Measurements from ENCODE around the gene ZNF189.

The ZNF189 gene

DNA sequence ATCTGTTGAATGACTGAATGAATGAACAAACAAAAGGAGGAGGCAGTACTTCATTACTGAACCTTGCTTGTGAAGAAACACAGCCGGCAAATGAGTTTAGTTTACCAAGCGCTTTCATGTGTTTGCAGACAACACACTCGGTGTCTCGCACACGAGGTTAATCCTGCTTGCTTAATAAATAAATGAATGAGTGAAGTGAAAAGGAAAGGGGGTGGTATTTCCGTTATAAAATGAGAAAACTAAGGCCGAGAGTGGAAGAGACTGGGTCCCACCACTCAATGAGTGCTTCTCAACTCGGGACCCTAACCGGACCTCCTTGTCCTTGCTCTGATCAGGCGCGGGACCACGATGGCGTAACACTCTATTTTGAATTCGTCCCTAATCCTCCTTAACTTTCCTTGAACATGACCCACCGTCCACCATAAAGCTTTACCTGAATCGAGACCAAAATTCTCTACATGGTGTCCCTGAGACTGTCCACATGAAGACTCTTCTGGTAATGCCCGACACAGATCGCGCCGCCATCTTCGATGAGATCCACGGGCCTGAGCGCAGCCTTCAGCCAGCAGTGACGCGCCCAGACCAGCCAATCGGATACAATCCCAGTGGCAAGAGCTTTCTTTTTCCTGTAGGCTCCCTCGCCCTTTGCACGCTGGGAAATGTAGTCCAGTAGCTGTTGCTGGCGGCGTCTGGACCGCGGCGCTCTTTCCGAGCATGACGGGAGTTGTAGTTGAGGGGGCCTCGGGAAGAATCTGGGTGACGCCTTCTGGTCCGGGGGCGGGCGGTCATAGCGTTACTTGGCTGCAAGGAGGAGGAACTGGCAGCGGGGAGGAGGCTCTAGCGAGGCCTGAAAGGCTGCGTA, at the start of gene ZNF189, which contains the start of gene MRPL50:
Gene ZNF189 (plus strand): TSS at position 784 of the 862 bp plus-strand sequence. CDS start 306 bp downstream, outside the sequence.
Gene MRPL50 (minus strand): TSS at position 551 of the 862 bp plus-strand sequence. CDS start 26 bp downstream, at position 525.
- peak; percentile 90 to 95 (median 92) for DNase-seq (ENCODE audit: low read depth in 3 of 3)

- DNase-seq (ENCODE audit: low read depth in 3 of 3) = no peak
These were observed 48.4 kb upstream of the ZNF189 start for GRCh38 chr9:101350285-101350684.

- DNase-seq (ENCODE audit: low read depth in 3 of 3) = no peak
These were observed 45.7 kb upstream of the ZNF189 start for GRCh38 chr9:101352892-101353463.

DNA sequence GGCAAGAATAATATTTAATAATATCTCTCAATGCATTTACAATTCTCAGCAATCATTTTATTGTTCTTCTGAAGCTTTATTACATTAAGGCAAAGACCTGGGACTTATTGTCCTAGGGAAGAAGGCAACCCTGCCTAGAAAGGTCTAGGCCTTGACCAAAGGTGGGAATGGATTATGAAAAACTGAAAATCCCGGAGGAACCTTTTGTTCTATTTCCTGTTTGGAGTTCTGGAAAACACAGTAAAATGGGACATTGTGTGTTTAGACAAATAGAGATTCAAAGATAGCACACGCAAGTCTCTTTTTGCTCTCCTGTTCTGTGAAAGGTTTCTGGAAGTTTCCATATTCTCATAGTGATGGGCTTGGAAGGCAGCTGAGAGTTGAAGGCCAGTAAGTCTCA, 45.0 kb upstream of the ZNF189 start:
- no peak for DNase-seq (ENCODE audit: low read depth in 3 of 3)

DNA sequence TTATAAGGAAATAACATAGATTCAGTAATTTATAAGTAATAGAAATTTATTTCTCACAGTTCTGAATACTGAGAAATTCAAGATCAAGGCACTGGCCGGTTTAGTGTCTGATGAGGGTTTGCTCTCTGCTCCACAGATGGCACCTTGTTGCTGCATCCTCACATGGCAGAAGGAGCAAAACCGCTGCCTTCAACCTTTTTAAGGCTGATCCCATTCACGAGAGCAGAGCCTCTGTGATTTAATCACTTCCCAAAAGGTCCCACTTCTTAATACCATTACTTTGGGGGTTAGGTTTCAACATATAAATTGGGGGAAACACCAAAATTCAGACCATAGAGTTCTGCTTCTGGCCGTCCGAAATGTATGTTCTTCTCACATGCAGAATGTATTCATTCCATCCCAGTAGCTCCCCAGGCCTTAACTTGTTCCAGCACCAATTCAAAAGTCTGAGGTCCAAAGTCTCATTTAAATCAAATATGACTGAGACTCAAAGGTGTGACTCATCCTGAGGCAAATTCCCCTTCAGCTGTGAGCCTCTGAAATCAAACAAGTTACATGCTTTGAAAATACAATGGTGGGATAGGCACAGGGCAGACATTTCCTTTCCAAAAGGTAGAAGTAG, 44.4 kb upstream of the ZNF189 start:
- no peak for DNase-seq (ENCODE audit: low read depth in 3 of 3)

GRCh38 chr9:101354765-101355708, 43.6 kb upstream of the ZNF189 start:
- DNase-seq (ENCODE audit: low read depth in 3 of 3) = no peak

DNA sequence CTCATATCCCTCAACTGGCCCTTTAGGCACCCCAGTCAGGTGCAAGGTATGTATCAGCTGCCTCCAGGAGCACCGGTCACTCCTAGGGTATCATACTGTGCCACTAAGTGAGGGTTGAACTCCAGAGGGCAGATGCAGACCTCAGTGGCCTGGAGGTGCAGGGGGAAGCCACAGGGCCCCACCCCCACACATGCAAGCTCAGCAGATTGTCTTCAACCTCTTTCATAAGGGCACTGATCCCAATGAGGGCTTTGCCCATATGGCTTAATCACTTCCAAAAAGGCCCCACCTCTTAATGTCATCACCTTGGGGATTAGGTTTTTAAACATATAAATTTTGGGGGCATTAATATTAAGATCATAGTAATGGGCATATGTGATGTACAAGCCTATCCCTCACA, 42.0 kb upstream of the ZNF189 start:
- no peak for DNase-seq (ENCODE audit: low read depth in 3 of 3)

DNA sequence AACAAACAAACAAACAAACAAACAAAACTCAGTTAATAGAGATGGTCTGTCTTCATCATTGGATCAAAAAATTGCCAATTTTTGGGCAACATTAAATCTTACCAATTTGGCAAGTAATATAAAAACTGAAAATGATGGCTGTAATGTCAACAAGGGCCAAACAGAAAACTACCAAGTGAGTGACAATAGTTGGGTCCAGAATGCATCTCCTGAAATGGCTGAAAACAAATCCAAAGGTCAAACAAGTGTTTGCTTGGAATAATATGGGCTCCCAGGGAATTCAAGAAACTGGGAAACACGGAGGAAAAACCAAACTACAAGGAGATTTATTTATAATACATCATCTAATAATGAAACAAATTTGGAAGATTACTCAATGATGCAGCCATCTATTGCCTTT, 39.0 kb upstream of the ZNF189 start:
- no peak for DNase-seq (ENCODE audit: low read depth in 3 of 3)

DNA sequence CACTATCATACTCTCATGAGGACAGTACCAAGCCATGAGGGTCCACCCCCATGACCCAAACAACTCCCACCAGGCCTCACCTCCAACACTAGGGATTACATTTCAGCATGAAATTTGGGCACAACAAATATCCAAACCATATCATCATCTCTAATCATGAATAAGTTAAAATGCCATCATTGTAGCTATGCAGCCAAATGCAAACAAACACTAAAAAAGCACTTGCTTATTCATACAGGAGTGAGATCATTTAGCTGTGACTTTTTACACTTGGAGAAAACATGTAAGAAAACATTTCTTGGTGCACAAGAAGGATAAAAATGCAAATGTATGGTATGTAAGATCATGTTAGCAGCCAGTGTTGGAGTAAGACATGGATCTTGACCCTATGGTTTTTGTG, 38.0 kb upstream of the ZNF189 start:
- DNase-seq (ENCODE audit: low read depth in 3 of 3) = no peak

DNA sequence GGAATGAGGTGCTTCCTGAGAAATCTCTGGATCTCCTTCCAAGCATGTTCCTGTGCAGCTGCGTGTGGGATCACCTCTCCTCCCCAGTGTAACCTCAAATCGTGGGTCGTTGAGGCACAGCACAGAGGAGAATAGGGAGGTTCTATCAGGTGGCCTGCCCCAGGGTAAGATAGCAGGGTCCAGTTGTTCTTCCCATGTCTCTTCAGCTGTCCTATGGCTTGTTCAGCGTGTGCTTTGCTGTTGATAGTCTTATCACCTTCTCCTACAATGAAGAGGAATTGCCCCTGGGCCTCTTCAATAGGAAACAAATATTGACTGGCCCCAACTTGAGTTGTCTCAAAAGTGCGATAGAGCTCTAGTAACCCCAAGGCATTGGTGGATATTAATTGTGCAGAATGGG, 36.2 kb upstream of the ZNF189 start:
- no peak for DNase-seq (ENCODE audit: low read depth in 3 of 3)

DNA sequence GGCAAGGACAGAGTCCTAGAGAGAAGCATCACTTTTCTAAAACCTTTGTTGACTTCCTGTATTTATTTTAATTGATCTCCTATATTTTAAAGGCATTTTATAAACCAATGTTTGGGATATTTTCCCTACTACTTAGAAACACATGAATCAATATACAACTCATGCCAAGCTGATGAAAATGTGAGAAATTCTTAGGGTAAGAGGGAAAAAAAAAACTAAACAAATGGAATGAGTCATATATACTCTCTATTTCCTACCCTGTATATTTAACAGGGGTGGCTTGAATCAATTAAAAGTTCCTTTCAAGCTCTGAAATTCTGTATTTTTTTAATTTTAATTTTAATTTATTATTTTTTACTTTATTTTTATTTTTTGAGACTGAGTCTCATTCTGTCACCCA, 33.5 kb upstream of the ZNF189 start:
- DNase-seq (ENCODE audit: low read depth in 3 of 3) = no peak

- DNase-seq (ENCODE audit: low read depth in 3 of 3) = no peak
These were observed 32.5 kb upstream of the ZNF189 start for GRCh38 chr9:101366038-101366756.

GRCh38 chr9:101367323-101367722, 31.3 kb upstream of the ZNF189 start:
- no peak for DNase-seq (ENCODE audit: low read depth in 3 of 3)

DNA sequence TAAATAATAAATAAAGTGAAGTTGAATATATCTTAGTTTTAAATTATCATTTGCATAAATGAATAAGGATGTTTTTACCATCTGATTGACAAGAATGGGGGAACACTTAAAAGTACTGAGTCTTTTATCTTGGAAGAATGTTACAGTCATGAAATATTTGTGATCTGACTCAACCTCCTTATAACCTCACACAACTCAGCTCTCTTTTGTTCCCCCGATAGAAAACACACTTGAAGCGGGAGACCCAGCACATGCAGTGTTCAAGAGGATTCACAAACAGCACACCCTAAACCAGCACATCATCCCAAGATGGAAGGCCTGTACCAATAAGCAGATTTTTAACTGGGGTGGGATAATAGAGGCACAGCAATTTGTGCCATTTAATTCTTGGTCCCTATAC, 29.4 kb upstream of the ZNF189 start:
- no peak for DNase-seq (ENCODE audit: low read depth in 3 of 3)

DNA sequence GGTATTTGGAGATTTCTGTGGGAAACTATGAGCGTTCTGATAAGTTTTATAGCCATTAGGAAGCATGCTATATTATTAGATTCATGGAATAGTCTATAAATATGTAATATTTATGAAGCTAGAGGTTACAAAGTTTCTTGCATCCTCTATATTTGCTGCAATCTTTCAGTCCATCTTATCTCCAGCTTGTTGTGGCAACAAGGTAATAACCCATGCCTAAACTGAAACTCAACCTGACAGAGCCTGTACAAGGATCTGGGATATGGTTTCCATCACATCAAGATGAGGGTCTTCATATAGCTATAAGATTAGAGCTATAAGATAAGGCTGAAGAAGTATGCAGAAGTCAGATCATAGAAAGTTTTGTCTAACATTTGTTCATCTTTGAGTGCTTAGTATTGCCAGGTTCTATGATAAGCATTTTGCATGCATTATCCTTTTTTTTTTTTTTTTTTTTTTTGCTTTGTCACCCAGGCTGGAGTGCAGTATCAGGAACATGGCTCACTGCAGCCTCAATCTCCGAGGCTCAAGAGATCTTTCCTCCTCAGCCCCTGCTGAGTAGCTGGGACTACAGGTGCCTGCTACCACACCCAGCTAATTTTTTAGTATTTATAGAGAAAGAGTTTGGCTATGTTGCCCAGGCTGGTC, 28.6 kb upstream of the ZNF189 start:
- no peak for DNase-seq (ENCODE audit: low read depth in 3 of 3)

DNA sequence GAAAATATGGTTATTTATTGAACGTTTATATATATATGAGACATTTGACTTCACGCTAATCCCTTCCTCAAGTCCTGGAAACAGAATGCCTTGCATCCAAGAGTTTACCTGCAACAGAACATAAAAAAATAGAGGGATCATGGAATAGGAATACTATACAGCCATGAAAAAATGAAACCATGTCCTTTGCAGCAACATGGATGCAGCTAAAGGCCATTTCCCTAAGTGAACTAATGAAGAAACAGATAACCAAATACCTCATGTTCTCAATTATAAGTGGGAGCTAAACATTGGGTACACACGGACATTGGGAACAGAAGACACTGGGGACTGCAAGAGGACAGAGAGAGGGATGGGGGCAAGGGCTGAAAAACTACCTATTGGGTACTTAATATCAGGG, 26.8 kb upstream of the ZNF189 start:
- DNase-seq (ENCODE audit: low read depth in 3 of 3) = no peak

DNA sequence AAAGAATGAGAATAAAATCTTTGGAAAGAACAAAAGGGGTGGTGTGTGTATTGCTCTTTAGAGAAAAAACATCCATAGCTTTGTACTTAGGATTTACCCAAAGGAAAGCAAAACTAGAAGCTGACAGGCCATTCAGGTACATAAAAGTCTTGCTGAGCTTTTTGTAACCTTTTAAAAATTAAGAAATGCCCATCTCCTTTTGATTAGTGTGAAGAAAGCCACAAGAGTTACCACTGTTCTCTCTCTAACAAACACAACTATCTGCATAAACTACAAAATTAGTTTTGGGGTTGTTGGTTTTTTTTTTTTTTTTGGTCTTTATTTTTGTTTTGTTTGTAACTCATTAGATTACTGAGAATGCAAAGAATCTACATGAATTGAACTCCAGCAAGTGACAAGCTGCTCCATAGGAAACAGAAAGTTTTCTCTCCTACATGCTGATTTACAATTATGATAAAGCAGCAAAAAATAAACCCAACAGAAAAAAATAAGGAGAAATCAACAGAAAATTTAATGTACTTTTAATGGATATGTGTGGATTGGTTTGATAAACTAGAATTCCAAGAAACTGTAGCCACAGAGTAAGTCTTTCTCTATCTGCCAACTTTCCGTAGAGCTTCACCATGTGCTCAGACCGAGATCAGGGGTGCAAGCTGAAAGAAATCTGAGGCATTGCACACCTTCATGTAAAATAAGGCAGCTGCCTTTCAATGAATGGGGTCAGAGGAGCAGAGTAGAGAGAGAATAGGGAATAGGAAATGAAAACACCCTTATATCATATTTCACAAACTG, 26.1 kb upstream of the ZNF189 start:
- DNase-seq (ENCODE audit: low read depth in 3 of 3) = no peak

DNA sequence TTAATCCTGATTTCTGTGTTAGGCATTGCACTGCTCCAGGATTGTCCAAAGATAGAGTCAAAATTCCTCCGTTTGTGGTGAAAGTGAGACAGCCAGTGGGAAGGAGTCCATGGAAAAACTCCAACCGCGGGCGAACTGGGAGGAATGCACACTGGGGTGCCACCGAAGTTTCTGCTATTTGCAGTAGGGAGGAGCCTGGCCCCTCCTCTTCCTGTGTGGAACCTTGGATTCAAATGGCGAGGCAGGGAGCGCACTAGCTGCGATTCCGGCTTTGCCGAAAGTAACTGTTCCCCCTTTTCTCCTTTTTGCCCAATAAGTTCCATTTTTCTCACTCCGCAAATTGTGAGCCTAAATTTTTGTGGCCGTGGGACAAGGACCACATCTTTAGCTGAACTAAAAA, 23.1 kb upstream of the ZNF189 start:
- no peak for DNase-seq (ENCODE audit: low read depth in 3 of 3)

DNA sequence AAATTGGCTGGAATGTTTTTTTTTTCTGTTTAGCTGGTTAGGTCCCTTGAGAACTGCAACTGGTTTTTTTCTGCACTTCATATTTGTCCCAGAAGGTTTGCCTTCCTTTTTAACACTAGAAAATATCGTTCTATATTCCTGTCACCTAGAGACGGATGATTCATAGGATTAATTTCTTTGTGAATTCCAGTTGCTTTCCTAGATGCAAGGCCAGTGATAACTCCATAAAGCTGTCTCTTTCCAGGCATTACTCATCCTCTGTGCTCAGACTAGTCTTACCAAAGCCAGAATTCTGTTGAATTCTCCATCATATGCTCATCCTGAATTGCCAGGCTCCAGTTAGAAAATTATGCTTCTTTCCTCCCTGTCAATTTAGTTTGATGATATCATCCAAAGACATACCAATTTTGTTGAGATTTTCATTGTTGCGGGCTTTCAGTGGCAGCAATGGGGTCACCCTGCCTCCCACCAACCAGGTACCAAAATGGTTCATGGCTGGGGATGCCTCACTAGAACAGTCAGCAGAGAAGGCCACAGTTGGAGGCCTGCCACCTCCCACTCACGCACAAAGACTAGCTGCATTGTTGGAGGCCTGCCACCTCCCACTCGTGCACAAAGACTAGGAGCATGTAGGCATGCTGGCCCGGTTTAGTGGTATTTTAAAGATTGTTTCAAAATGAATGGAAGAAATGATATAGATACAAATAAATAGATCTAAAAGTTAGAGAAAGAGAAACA, 22.4 kb upstream of the ZNF189 start:
- no peak for DNase-seq (ENCODE audit: low read depth in 3 of 3)

Data from stimulated activated CD4-positive, alpha-beta T cell treated with anti-CD3 and anti-CD28 coated beads, TNF-alpha, amount 100 ng/mL, for 4 hours (primary cell).